Loucy (cell line): ENCODE results near the gene TTC7B.

ENCODE experiments used
- H2AFZ ChIP-seq: fragments of 200-600 bp; sonication (generic); 2 replicates; pipeline ENCODE4 v1.6.0; 2016; ENCODE audit warnings: antibody characterized with exemption, mild to moderate bottlenecking, low read length, moderate library complexity
- H3F3A ChIP-seq: fragments of 200-600 bp; 2 replicates; pipeline ENCODE4 v1.6.0; 2016; ENCODE audit warnings: antibody characterized with exemption, low read depth, mild to moderate bottlenecking
- H3K27me3 ChIP-seq: fragments of 200-600 bp; sonication (generic); 2 replicates; pipeline ENCODE4 v1.6.1; 2014; ENCODE audit warnings: low read length, mild to moderate bottlenecking; ENCODE audit not compliant: insufficient read depth, poor library complexity, severe bottlenecking
- H3K36me3 ChIP-seq: fragments of 200-600 bp; sonication (generic); 2 replicates; pipeline ENCODE4 v1.6.1; 2016; ENCODE audit warnings: low read length; ENCODE audit not compliant: insufficient read depth
- H3K4me1 ChIP-seq: fragments of 200-600 bp; sonication (generic); 2 replicates; pipeline ENCODE4 v1.5.1; 2014; ENCODE audit warnings: low read length, mild to moderate bottlenecking; ENCODE audit not compliant: insufficient read depth, poor library complexity, severe bottlenecking
- H3K4me2 ChIP-seq: fragments of 200-600 bp; sonication (generic); 2 replicates; pipeline ENCODE4 v1.6.0; 2014; ENCODE audit warnings: antibody characterized with exemption, low read length, low read depth, mild to moderate bottlenecking; ENCODE audit not compliant: poor library complexity, severe bottlenecking
- H3K4me3 ChIP-seq: fragments of 200-600 bp; sonication (generic); 2 replicates; pipeline ENCODE4 v1.5.1; 2014; ENCODE audit warnings: low read length, mild to moderate bottlenecking, mixed read lengths; ENCODE audit not compliant: poor library complexity, severe bottlenecking
- H3K79me2 ChIP-seq: fragments of 200-600 bp; sonication (generic); 2 replicates; pipeline ENCODE4 v1.6.1; 2014; ENCODE audit warnings: low read length; ENCODE audit not compliant: insufficient read depth
- H3K9ac ChIP-seq: fragments of 200-600 bp; sonication (generic); 2 replicates; pipeline ENCODE4 v1.6.0; 2014; ENCODE audit warnings: mild to moderate bottlenecking, low read depth, low read length, moderate library complexity; ENCODE audit not compliant: poor library complexity, severe bottlenecking
- H3K9me2 ChIP-seq: fragments of 200-600 bp; sonication (generic); replicated peaks from 2 replicates; pipeline ENCODE4 v1.6.1; 2016; ENCODE audit warnings: low read depth, low read length, mixed read lengths
- H3K9me3 ChIP-seq: fragments of 200-600 bp; sonication (generic); 2 replicates; pipeline ENCODE4 v1.6.1; 2014; ENCODE audit warnings: mild to moderate bottlenecking, antibody characterized with exemption, low read length, low read depth; ENCODE audit not compliant: insufficient read depth
- H4K20me1 ChIP-seq: fragments of 200-600 bp; sonication (generic); 2 replicates; pipeline ENCODE4 v1.6.0; 2014; ENCODE audit warnings: antibody characterized with exemption, low read length, mild to moderate bottlenecking; ENCODE audit not compliant: insufficient read depth, poor library complexity, severe bottlenecking
- CTCF ChIP-seq: fragments of 200-600 bp; sonication (generic); conservative IDR thresholded peaks from 2 replicates; pipeline ENCODE4 v1.5.1; 2014; ENCODE audit warnings: mild to moderate bottlenecking, antibody characterized with exemption, low read length
- EZH2phosphoT487 ChIP-seq: fragments of 200-600 bp; IDR thresholded peaks from 2 replicates; pipeline ENCODE4 v1.6.1; 2018; ENCODE audit warnings: antibody characterized with exemption, mild to moderate bottlenecking, moderate library complexity, borderline replicate concordance

Gene TTC7B

DNA sequence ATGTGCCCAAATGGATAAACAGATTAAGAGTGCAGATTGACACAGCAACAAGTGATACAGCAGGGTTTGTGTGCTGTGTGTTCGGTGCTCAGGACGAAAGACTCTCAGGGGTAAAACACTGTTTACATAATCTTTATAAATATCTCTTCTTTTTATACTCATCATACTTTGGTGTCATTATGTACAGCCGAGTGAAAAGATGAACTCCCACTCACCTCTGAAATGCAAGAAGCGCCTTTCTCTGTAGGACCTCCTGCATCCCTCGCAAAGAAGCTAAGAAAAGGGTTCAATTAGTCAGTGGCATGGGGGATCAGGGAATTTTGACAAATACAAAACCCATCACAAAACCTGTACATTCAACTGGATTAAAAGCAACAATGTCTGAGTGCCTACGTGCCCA is 163.6 kb downstream of the TTC7B start:
- Histone ChIP-seq H3K9ac (no peak overlapping the region), H3K4me3 (no peak overlapping the region), H3K4me2 (no peak overlapping the region), H3K4me1 (no peaks in the 10 kb centered on the region), H2AFZ (no peak overlapping the region), H3K36me3 (peaks cover 31% of the 10 kb centered on the region; the same call in 1 of the 2 replicates), H3K9me3 (no peaks in the 10 kb centered on the region), H3K27me3 (no peaks in the 10 kb centered on the region), H3K79me2 (no peaks in the 10 kb centered on the region), H4K20me1 (no peaks in the 10 kb centered on the region), H3K9me2 (no peaks in the 10 kb centered on the region), H3F3A (no peaks in the 10 kb centered on the region)
- no peak for TF ChIP-seq EZH2phosphoT487
- TF ChIP-seq CTCF: no peak

- H3K4me2 ChIP-seq: no peak overlapping the region
- no peaks in the 10 kb centered on the region for H4K20me1 ChIP-seq
- peaks cover 31% of the 10 kb centered on the region; the same call in 1 of the 2 replicates for H3K36me3 ChIP-seq
- TF ChIP-seq CTCF: no peak
- no peak for TF ChIP-seq EZH2phosphoT487
- H3K9ac ChIP-seq: no peak overlapping the region
- H3K79me2 ChIP-seq: no peaks in the 10 kb centered on the region
- H3K9me2 ChIP-seq: no peaks in the 10 kb centered on the region
- no peak overlapping the region for H3K4me3 ChIP-seq
- H3K9me3 ChIP-seq: no peaks in the 10 kb centered on the region
- no peaks in the 10 kb centered on the region for H3F3A ChIP-seq
- H3K4me1 ChIP-seq: no peaks in the 10 kb centered on the region
- no peaks in the 10 kb centered on the region for H3K27me3 ChIP-seq
- H2AFZ ChIP-seq: no peak overlapping the region
Observed at GRCh38 chr14:90651976-90652560, 164.2 kb downstream of the TTC7B start.

DNA sequence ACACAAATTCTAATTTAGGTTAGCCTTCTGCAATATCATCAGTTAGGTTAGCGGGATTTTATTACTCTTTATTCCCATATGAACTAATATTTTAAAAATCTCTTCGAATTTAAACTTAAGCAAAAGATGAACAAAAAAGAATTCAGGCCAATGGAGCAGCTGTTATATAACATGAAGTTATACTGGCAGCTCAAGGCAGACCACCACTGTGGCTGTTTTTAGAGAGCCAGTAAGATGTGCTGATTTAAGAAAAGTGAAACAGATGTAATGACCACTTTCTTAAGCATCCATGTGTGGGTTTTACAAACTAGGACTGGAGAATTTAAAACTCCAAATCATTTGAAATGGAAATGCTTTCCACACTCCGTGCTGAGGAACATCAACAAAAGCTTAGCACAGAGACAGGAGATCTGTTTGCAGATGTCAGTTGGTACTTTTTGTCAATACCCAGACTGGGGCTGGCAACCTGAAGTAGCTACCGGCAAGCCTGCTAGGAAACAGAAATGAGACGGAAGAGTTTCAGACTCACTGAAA is 164.9 kb downstream of the TTC7B start:
- peaks cover 30% of the 10 kb centered on the region; the same call in 1 of the 2 replicates for H3K36me3 ChIP-seq

More for the DNA sequence above, 164.9 kb downstream of the TTC7B start:
- H4K20me1 ChIP-seq: no peaks in the 10 kb centered on the region
- H3K9me2 ChIP-seq: no peaks in the 10 kb centered on the region
- no peaks in the 10 kb centered on the region for H3K4me1 ChIP-seq
- H3F3A ChIP-seq: no peaks in the 10 kb centered on the region
- no peaks in the 10 kb centered on the region for H3K9me3 ChIP-seq
- H3K4me3 ChIP-seq: no peak overlapping the region
- no peak overlapping the region for H3K9ac ChIP-seq
- no peak overlapping the region for H2AFZ ChIP-seq
- no peaks in the 10 kb centered on the region for H3K79me2 ChIP-seq
- no peak for TF ChIP-seq EZH2phosphoT487
- TF ChIP-seq CTCF: no peak
- H3K4me2 ChIP-seq: no peak overlapping the region
- H3K27me3 ChIP-seq: no peaks in the 10 kb centered on the region
